Measurements from ENCODE around the gene PARD3B. TPM values are rescaled to one million over a fixed set of nuclear protein-coding genes. Genes with fewer than 3 reads are reported as not detected.

Gene PARD3B
- total and polyA plus RNA-seq, 10 of the 15 experiments (the other 5 are each of a cell fraction or from before 2014, with no cell fraction given) = 0.01 to 0.54 (median 0.07) TPM; not detected in 7

- FAIRE-seq = no peak
Measured at GRCh38 chr2:205644018-205644417, 1098.7 kb downstream of the PARD3B start.

More at GRCh38 chr2:205644018-205644417, 1098.7 kb downstream of the PARD3B start:
- SMC1A ChIA-PET (ENCODE audit: uncharacterized antibody, unreplicated experiment) = no interaction called here
- POLR2A ChIA-PET = no interaction called here
- intact Hi-C loops (cut with micrococcal nuclease; ENCODE audit: unreplicated experiment) (no loop called here), in situ Hi-C loops (cut with MboI) (no loop called here)
- Histone ChIP-seq H2AFZ (ENCODE audit: control insufficient read depth, low read depth, low read length) (no peak overlapping the region), H3K9me3 (replicated peaks; ENCODE audit: control insufficient read depth, insufficient read depth, low read length) (no peaks in the 10 kb centered on the region; the same call in 2 of the 3 replicates), H3K27me3 (replicated peaks in 1 of 2; ENCODE audit: control insufficient read depth in 2 of 2, insufficient read depth in 2 of 2, low read length in 1 of 2) (peaks cover 3 to 8% of the 10 kb centered on the region in 2 experiments), H3K9ac (ENCODE audit: control insufficient read depth, insufficient read depth, low read length) (no peak overlapping the region), H4K20me1 (ENCODE audit: control insufficient read depth, insufficient read depth) (no peaks in the 10 kb centered on the region), H3K27ac (ENCODE audit: control insufficient read depth, insufficient read depth) (no peak overlapping the region), H3K79me2 (ENCODE audit: control insufficient read depth, insufficient read depth, low read length) (no peaks in the 10 kb centered on the region), H3K4me1 (ENCODE audit: control insufficient read depth, insufficient read depth, low read length) (no peaks in the 10 kb centered on the region; the same call in 1 of the 2 replicates), H3K36me3 (ENCODE audit: control insufficient read depth in 2 of 2, insufficient read depth in 2 of 2, low read length in 1 of 2) (no peaks in the 10 kb centered on the region), H3K4me3 (no peak overlapping the region), H3K4me2 (ENCODE audit: control insufficient read depth, insufficient read depth) (no peak overlapping the region)
- ATAC-seq (no peak), DNase-seq (ENCODE audit: low read depth, low spot score) (no peak)
- WGBS (ENCODE audit: insufficient coverage, insufficient replicate concordance, low lambda C conversion rate, missing lambda C conversion rate) = 42% methylated on average over 5 of the region's 5 CpGs
- RAD21 ChIA-PET (ENCODE audit: unreplicated experiment) = no interaction called here
- BruUV-seq (replicated peaks) = no TSS peak
- CTCF ChIA-PET = interaction anchor here (2.5 kb wide), 1 partner anchor 32 kb away, joined by 9 read pairs; no protein-coding TSS in a partner anchor
- TF ChIP-seq MAX (IDR thresholded peaks at IDR 0.05; ENCODE audit: low read depth, low read length) = no peak
- no peak for TF ChIP-seq PRDM15 (CRISPR knock-in tag; IDR thresholded peaks at IDR 0.05)
- TF ChIP-seq ZNF274 (IDR thresholded peaks at IDR 0.05; ENCODE audit: insufficient read depth, insufficient read length) = no peak
- no peak for TF ChIP-seq NFYA (IDR thresholded peaks at IDR 0.05; ENCODE audit: borderline replicate concordance, low read depth, low read length)
- TF ChIP-seq NR2F1 (conservative IDR thresholded peaks at IDR 0.05) = no peak
